Thoracic aorta (tissue), 2 donors: ENCODE measurements around the gene SCP2. TPM values are rescaled to one million over a fixed set of nuclear protein-coding genes. Genes with fewer than 3 reads are reported as not detected.

Source experiments
- ATAC-seq: fragments of 150-250 bp; one replicate; pipeline ENCODE4 v1.8.0; 2017; ENCODE audit warnings: low read depth; ENCODE audit not compliant: insufficient number of reproducible peaks, low FRiP score
- DNase-seq: peaks from one replicate; pipeline ENCODE4 v3.0.0-alpha.2; 2020; ENCODE audit warnings: low spot score
- H3K27ac ChIP-seq, 2 donors: fragments of 200-600 bp; sonication (generic); 1 replicate in 1 of 2; 2 replicates in 1 of 2; pipeline ENCODE4 v1.5.1; 2016; ENCODE audit warnings: mild to moderate bottlenecking in 2 of 2, moderate library complexity in 2 of 2
- H3K27me3 ChIP-seq: fragments of 200-600 bp; sonication (generic); replicated peaks from 2 replicates; pipeline ENCODE4 v1.6.0; 2016; ENCODE audit warnings: mild to moderate bottlenecking; ENCODE audit not compliant: insufficient read depth
- H3K36me3 ChIP-seq: fragments of 200-600 bp; sonication (generic); one replicate; pipeline ENCODE4 v1.5.1; 2016
- H3K4me1 ChIP-seq, 2 donors: fragments of 200-600 bp; sonication (generic); 1 replicate in 1 of 2; 2 replicates in 1 of 2; pipeline versions ENCODE4 v1.5.1 to v1.6.0; 2016; ENCODE audit warnings: low read depth in 2 of 2, mild to moderate bottlenecking in 1 of 2; ENCODE audit not compliant: control insufficient read depth in 1 of 2
- H3K4me3 ChIP-seq: fragments of 200-600 bp; sonication (generic); 2 replicates; pipeline ENCODE4 v1.5.1; 2016; ENCODE audit warnings: mild to moderate bottlenecking
- H3K9me3 ChIP-seq: fragments of 200-600 bp; sonication (generic); 2 replicates; pipeline ENCODE4 v1.5.1; 2016
- CTCF ChIP-seq: fragments of 200-600 bp; sonication (generic); IDR thresholded peaks from one replicate; pipeline ENCODE4 v1.5.1; 2019; ENCODE audit warnings: antibody characterized with exemption
- total RNA-seq, 2 donors: library from RNA; depleted of rRNA; stranded (reverse); fragments of >200 nt; gene quantifications; one replicate each; pipeline versions ENCODE4 v1.1.0 to v1.2.3, GENCODE V29; 2016

SCP2 gene
- total RNA-seq, 2 donors from 2014 or later: 75.1 to 99.9 TPM

GRCh38 chr1:52906135-52906603 is 20.9 kb upstream of the SCP2 start:
- ATAC-seq: no peak
- no peak overlapping the region for H3K27ac ChIP-seq
- no peaks in the 10 kb centered on the region for H3K27me3 ChIP-seq
- peaks cover 3 to 20% of the 10 kb centered on the region in 2 donors for H3K4me1 ChIP-seq
- H3K9me3 ChIP-seq: no peaks in the 10 kb centered on the region
- TF ChIP-seq CTCF: no peak
- peaks cover 8% of the 10 kb centered on the region for H3K36me3 ChIP-seq
- H3K4me3 ChIP-seq: no peak overlapping the region
- no peak for DNase-seq

- no peak for TF ChIP-seq CTCF
- H3K4me3 ChIP-seq: no peak overlapping the region
- peaks cover 8% of the 10 kb centered on the region for H3K36me3 ChIP-seq
- peaks cover 3 to 20% of the 10 kb centered on the region in 2 donors for H3K4me1 ChIP-seq
- no peak for ATAC-seq
- no peak overlapping the region for H3K27ac ChIP-seq
- DNase-seq: no peak
- no peaks in the 10 kb centered on the region for H3K27me3 ChIP-seq
- no peaks in the 10 kb centered on the region for H3K9me3 ChIP-seq
Measured at GRCh38 chr1:52907068-52907811, 19.8 kb upstream of the SCP2 start.

GRCh38 chr1:52907812-52908153 is 19.3 kb upstream of the SCP2 start:
- Histone ChIP-seq H3K36me3 (peaks cover 8% of the 10 kb centered on the region), H3K9me3 (no peaks in the 10 kb centered on the region), H3K27me3 (no peaks in the 10 kb centered on the region), H3K4me1 (peaks cover 3 to 20% of the 10 kb centered on the region in 2 donors), H3K27ac (no peak overlapping the region), H3K4me3 (no peak overlapping the region)
- ATAC-seq: no peak
- no peak for TF ChIP-seq CTCF
- no peak for DNase-seq

- H3K27ac ChIP-seq: no peak overlapping the region
- H3K4me3 ChIP-seq: no peak overlapping the region
- no peaks in the 10 kb centered on the region for H3K9me3 ChIP-seq
- no peaks in the 10 kb centered on the region for H3K27me3 ChIP-seq
- ATAC-seq (no peak), DNase-seq (no peak)
- no peak for TF ChIP-seq CTCF
- H3K36me3 ChIP-seq: peaks cover 8% of the 10 kb centered on the region
- peaks cover 0 to 12% of the 10 kb centered on the region in 2 donors for H3K4me1 ChIP-seq
Measured at GRCh38 chr1:52911541-52911940, 15.5 kb upstream of the SCP2 start.

GRCh38 chr1:52913014-52913413 is 14.1 kb upstream of the SCP2 start:
- no peak for TF ChIP-seq CTCF
- Histone ChIP-seq H3K36me3 (no peaks in the 10 kb centered on the region), H3K4me1 (peaks cover 0 to 11% of the 10 kb centered on the region in 2 donors), H3K27ac (no peak overlapping the region), H3K4me3 (no peak overlapping the region), H3K27me3 (no peaks in the 10 kb centered on the region), H3K9me3 (no peaks in the 10 kb centered on the region)
- DNase-seq (no peak), ATAC-seq (no peak)
